Lower leg skin (tissue), 3 donors: ENCODE measurements around the gene MYOF.

Source experiments
- CTCF ChIP-seq, 3 donors: fragments of 450-650 bp; IDR thresholded peaks; one replicate each; pipeline ENCODE4 v1.5.1; 2016; ENCODE audit warnings: antibody characterized with exemption in 3 of 3, mild to moderate bottlenecking in 3 of 3, moderate library complexity in 2 of 3
- POLR2A ChIP-seq, 2 donors: fragments of 450-650 bp; IDR thresholded peaks; one replicate each; pipeline ENCODE4 v1.6.1; 2016 to 2017; ENCODE audit warnings: antibody characterized with exemption in 2 of 2, mild to moderate bottlenecking in 1 of 2, moderate library complexity in 1 of 2

- TF ChIP-seq CTCF (IDR thresholded peaks at IDR 0.05) (no peak), POLR2A (IDR thresholded peaks at IDR 0.05) (no peak)
Measured at GRCh38 chr10:93417266-93417665, 64.9 kb downstream of the MYOF start.
